SK-N-SH treated with all-trans-retinoic acid at 6 μM for 48 hours (cell line): ENCODE data around the gene TCAF1.

Experiments used
- ATAC-seq: fragments of 200-7000 bp; cut with Tn5 transposase; 3 replicates; pipeline ENCODE4 v1.9.1; 2020; ENCODE audit warnings: mild to moderate bottlenecking, moderate library complexity
- ARNTL ChIP-seq: fragments of 450-650 bp; formaldehyde crosslinking; IDR thresholded peaks from 2 replicates; pipeline ENCODE4 v1.5.0; 2020; ENCODE audit warnings: low read depth, mild to moderate bottlenecking, moderate library complexity, borderline replicate concordance
- BACH2 ChIP-seq: fragments of 250-450 bp; sonication (Bioruptor Pico); IDR thresholded peaks from 2 replicates; pipeline ENCODE4 v1.9.0; 2021; ENCODE audit warnings: mild to moderate bottlenecking, borderline replicate concordance
- CSDC2 ChIP-seq: fragments of 250-450 bp; sonication (Bioruptor Pico); IDR thresholded peaks from 2 replicates; pipeline ENCODE4 v1.5.0; 2020; ENCODE audit warnings: mild to moderate bottlenecking, moderate library complexity
- CSRNP3 ChIP-seq: fragments of 250-450 bp; sonication (Bioruptor Pico); IDR thresholded peaks from 2 replicates; pipeline ENCODE4 v1.5.1; 2021; ENCODE audit warnings: mild to moderate bottlenecking, moderate library complexity
- ESRRG ChIP-seq: fragments of 250-450 bp; sonication (Bioruptor Pico); IDR thresholded peaks from 2 replicates; pipeline ENCODE4 v1.6.1; 2021; ENCODE audit warnings: mild to moderate bottlenecking
- GLIS3 ChIP-seq: fragments of 250-450 bp; sonication (Bioruptor Pico); IDR thresholded peaks from 2 replicates; pipeline ENCODE4 v1.5.0; 2020; ENCODE audit warnings: mild to moderate bottlenecking, moderate library complexity
- OSR1 ChIP-seq: fragments of 250-450 bp; sonication (Bioruptor Pico); IDR thresholded peaks from 2 replicates; pipeline ENCODE4 v1.8.0; 2022; ENCODE audit warnings: moderate library complexity, mild to moderate bottlenecking, inconsistent platforms
- PPARA ChIP-seq: fragments of 250-450 bp; sonication (Bioruptor Pico); IDR thresholded peaks from 2 replicates; pipeline ENCODE4 v1.5.0; 2020; ENCODE audit warnings: mild to moderate bottlenecking, borderline replicate concordance
- RARB ChIP-seq: fragments of 250-450 bp; sonication (Bioruptor Pico); IDR thresholded peaks from 2 replicates; pipeline ENCODE4 v1.8.0; 2021; ENCODE audit warnings: mild to moderate bottlenecking, moderate library complexity
- SNAI2 ChIP-seq: fragments of 250-450 bp; sonication (Bioruptor Pico); IDR thresholded peaks from 2 replicates; pipeline ENCODE4 v1.5.0; 2020; ENCODE audit warnings: mild to moderate bottlenecking, moderate library complexity
- TCF4 ChIP-seq: fragments of 250-450 bp; sonication (Bioruptor Pico); IDR thresholded peaks from 2 replicates; pipeline ENCODE4 v1.8.0; 2021; ENCODE audit warnings: mild to moderate bottlenecking, moderate library complexity, borderline replicate concordance
- TOX ChIP-seq: fragments of 250-450 bp; sonication (Bioruptor Pico); IDR thresholded peaks from 2 replicates; pipeline ENCODE4 v1.8.0; 2021; ENCODE audit warnings: mild to moderate bottlenecking, moderate library complexity, borderline replicate concordance
- TSHZ2 ChIP-seq: fragments of 250-450 bp; sonication (Bioruptor Pico); IDR thresholded peaks from 2 replicates; pipeline ENCODE4 v1.5.0; 2020; ENCODE audit warnings: mild to moderate bottlenecking, moderate library complexity
- ZC3H10 ChIP-seq: fragments of 250-450 bp; sonication (Bioruptor Pico); IDR thresholded peaks from 2 replicates; pipeline ENCODE4 v1.5.1; 2021; ENCODE audit warnings: mild to moderate bottlenecking, moderate library complexity
- ZFP3 ChIP-seq: fragments of 250-450 bp; sonication (Bioruptor Pico); IDR thresholded peaks from 2 replicates; pipeline ENCODE4 v1.5.0; 2020; ENCODE audit warnings: mild to moderate bottlenecking, moderate library complexity
- ZFP30 ChIP-seq: fragments of 450-650 bp; formaldehyde crosslinking; IDR thresholded peaks from 2 replicates; pipeline ENCODE4 v1.5.0; 2022; ENCODE audit warnings: mild to moderate bottlenecking, moderate library complexity
- ZNF565 ChIP-seq: fragments of 450-650 bp; formaldehyde crosslinking; conservative IDR thresholded peaks from 2 replicates; pipeline ENCODE4 v1.5.0; 2020; ENCODE audit warnings: low read depth, mild to moderate bottlenecking, moderate library complexity
- ZNF70 ChIP-seq: fragments of 450-650 bp; formaldehyde crosslinking; IDR thresholded peaks from 2 replicates; pipeline ENCODE4 v1.5.0; 2020; ENCODE audit warnings: mild to moderate bottlenecking, moderate library complexity
- ZNF8 ChIP-seq: fragments of 450-650 bp; formaldehyde crosslinking; IDR thresholded peaks from 2 replicates; pipeline ENCODE4 v1.5.0; 2020; ENCODE audit warnings: mild to moderate bottlenecking, moderate library complexity
- TF ChIP-seq, protein P1 (sequence below): fragments of 250-450 bp; sonication (Bioruptor Pico); IDR thresholded peaks from 2 replicates; pipeline ENCODE4 v1.8.0; 2021; ENCODE audit warnings: low read depth, mild to moderate bottlenecking, moderate library complexity, borderline replicate concordance
- TF ChIP-seq, protein P2 (sequence below): fragments of 250-450 bp; sonication (Bioruptor Pico); IDR thresholded peaks from 2 replicates; pipeline ENCODE4 v1.5.1; 2020; ENCODE audit warnings: low read depth, mild to moderate bottlenecking, moderate library complexity
- TF ChIP-seq, protein P3 (sequence below): fragments of 250-450 bp; sonication (Bioruptor Pico); IDR thresholded peaks from 2 replicates; pipeline ENCODE4 v1.8.0; 2020; ENCODE audit warnings: mild to moderate bottlenecking, moderate library complexity, borderline replicate concordance

Gene TCAF1

GRCh38 chr7:143850682-143851081 is 51.3 kb downstream of the TCAF1 start:
- ATAC-seq: peak; percentile 17; the same call in 1 of the 3 replicates
- no peak for TF ChIP-seq BACH2 (CRISPR knock-in tag)
- TF ChIP-seq ZFP30 (CRISPR knock-in tag): no peak
- no peak for TF ChIP-seq PPARA
- TF ChIP-seq ZNF8 (CRISPR knock-in tag): no peak
- no peak for TF ChIP-seq OSR1 (CRISPR knock-in tag)
- no peak for TF ChIP-seq ZFP3 (CRISPR knock-in tag)
- TF ChIP-seq TCF4 (CRISPR knock-in tag): no peak
- TF ChIP-seq, protein P1, sequence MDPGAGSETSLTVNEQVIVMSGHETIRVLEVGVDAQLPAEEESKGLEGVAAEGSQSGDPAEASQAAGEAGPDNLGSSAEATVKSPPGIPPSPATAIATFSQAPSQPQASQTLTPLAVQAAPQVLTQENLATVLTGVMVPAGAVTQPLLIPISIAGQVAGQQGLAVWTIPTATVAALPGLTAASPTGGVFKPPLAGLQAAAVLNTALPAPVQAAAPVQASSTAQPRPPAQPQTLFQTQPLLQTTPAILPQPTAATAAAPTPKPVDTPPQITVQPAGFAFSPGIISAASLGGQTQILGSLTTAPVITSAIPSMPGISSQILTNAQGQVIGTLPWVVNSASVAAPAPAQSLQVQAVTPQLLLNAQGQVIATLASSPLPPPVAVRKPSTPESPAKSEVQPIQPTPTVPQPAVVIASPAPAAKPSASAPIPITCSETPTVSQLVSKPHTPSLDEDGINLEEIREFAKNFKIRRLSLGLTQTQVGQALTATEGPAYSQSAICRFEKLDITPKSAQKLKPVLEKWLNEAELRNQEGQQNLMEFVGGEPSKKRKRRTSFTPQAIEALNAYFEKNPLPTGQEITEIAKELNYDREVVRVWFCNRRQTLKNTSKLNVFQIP: no peak
- TF ChIP-seq CSRNP3: no peak
- TF ChIP-seq TOX: no peak
- TF ChIP-seq SNAI2 (CRISPR knock-in tag): no peak
- TF ChIP-seq, protein P2, sequence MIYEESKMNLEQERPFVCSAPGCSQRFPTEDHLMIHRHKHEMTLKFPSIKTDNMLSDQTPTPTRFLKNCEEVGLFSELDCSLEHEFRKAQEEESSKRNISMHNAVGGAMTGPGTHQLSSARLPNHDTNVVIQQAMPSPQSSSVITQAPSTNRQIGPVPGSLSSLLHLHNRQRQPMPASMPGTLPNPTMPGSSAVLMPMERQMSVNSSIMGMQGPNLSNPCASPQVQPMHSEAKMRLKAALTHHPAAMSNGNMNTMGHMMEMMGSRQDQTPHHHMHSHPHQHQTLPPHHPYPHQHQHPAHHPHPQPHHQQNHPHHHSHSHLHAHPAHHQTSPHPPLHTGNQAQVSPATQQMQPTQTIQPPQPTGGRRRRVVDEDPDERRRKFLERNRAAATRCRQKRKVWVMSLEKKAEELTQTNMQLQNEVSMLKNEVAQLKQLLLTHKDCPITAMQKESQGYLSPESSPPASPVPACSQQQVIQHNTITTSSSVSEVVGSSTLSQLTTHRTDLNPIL: no peak
- no peak for TF ChIP-seq ZNF70 (CRISPR knock-in tag)
- TF ChIP-seq ESRRG (CRISPR knock-in tag): no peak
- TF ChIP-seq ZC3H10 (CRISPR knock-in tag): no peak
- TF ChIP-seq CSDC2 (CRISPR knock-in tag): no peak
- TF ChIP-seq TSHZ2 (CRISPR knock-in tag): no peak
- TF ChIP-seq GLIS3 (CRISPR knock-in tag): no peak

DNA sequence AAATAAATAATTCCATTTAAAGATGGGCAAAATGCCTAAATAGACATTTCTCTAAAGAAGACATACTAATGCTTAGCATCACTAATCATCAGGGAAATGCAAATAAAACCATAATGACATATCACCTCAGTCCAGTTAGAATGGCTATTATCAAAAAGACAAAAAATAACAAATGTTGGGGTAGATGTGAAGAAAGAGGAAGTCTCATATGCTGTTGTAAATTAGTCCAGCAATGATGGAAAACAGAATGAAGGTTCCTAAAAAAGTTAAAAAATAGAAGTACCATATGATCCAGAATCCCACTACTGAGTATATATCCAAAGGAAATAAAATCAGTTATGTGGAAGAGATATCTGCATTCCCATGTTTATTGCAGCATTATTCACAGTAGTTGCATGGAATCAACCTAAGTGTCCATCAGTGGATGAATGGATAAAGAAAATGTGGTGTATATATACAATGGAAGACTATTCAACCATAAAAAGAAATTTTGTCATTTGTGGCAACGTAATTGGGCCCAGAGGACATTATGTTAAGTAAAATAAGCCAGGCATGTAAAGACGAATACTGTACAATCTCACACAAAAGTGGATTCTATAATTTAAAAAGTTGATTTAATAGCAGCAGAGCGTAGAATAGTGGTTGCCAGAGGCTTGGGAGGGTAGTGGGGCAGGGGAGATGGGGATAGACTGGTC is 52.0 kb downstream of the TCAF1 start:
- no peak; the same call in 2 of the 3 replicates for ATAC-seq
- TF ChIP-seq ZNF70 (CRISPR knock-in tag) (no peak), CSDC2 (CRISPR knock-in tag) (no peak), ZFP30 (CRISPR knock-in tag) (no peak), ARNTL (CRISPR knock-in tag) (no peak), GLIS3 (CRISPR knock-in tag) (no peak), ESRRG (CRISPR knock-in tag) (no peak), ZNF565 (CRISPR knock-in tag) (no peak), PPARA (no peak), ZC3H10 (CRISPR knock-in tag) (no peak)
- TF ChIP-seq, protein P3, sequence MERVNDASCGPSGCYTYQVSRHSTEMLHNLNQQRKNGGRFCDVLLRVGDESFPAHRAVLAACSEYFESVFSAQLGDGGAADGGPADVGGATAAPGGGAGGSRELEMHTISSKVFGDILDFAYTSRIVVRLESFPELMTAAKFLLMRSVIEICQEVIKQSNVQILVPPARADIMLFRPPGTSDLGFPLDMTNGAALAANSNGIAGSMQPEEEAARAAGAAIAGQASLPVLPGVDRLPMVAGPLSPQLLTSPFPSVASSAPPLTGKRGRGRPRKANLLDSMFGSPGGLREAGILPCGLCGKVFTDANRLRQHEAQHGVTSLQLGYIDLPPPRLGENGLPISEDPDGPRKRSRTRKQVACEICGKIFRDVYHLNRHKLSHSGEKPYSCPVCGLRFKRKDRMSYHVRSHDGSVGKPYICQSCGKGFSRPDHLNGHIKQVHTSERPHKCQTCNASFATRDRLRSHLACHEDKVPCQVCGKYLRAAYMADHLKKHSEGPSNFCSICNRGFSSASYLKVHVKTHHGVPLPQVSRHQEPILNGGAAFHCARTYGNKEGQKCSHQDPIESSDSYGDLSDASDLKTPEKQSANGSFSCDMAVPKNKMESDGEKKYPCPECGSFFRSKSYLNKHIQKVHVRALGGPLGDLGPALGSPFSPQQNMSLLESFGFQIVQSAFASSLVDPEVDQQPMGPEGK (CRISPR knock-in tag): no peak
- TF ChIP-seq, all 23 proteins: peak for 0

GRCh38 chr7:143848192-143848591 is 53.8 kb downstream of the TCAF1 start:
- ATAC-seq: no peak
- no peak for TF ChIP-seq TSHZ2 (CRISPR knock-in tag)
- TF ChIP-seq, protein P3 (CRISPR knock-in tag): no peak
- TF ChIP-seq TCF4 (CRISPR knock-in tag): no peak
- TF ChIP-seq ZNF70 (CRISPR knock-in tag): no peak
- TF ChIP-seq, protein P1: no peak
- no peak for TF ChIP-seq RARB
